Activated T-helper 1 cell treated with Interleukin-2 at 50 U/mL for 16 hours (primary cell): ENCODE data around the gene GOLT1B.
A peak's percentile ranks its signal among the peaks of the same experiment; 100 is the strongest.
"Not testable (repeated sequence)": the region's sequence is repeated elsewhere in the genome, so short reads cannot be mapped to it uniquely, and the experiment has no call there.

Experiments
- DNase-seq: peaks from one replicate; pipeline ENCODE4 v3.0.0-alpha.2; 2020; ENCODE audit warnings: low read depth

Gene GOLT1B

DNA sequence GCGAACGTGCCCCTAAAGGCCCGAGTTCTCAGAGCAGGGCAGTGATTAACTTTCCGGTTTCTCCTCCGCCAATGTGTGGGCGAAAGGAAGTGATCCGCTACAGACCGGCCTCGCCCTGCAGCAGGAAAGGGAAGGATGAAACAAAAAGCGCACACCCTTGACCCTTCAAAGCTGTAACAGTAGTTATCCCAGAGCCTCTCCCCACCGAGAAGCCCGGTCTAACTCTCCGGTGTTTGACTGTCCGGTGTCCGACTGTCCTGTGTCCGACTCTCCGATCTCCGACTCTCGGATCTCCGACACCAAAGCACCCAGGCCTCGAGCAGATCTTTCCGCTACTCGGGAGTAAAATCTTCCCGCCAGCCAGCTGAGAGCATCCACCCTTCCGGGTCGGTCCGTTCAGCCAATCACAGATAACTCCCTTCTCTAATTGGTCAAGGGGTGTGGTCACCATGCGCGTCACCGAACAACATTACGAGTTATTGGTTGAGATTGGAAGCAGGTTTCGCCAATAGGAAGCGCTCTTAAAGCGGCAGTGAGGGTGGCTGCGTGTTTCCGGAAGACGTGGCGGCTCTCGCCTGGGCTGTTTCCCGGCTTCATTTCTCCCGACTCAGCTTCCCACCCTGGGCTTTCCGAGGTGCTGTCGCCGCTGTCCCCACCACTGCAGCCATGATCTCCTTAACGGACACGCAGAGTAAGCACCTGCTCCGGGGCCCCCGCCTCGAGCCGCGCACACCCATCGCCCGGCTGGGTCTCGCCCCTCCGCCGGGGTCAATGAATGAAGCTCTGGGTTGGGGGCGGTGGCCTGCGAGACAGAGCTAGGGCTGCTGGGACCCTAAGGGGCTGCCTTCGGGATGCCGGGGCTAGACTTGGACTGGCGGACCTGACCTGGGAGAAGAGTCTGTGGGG lies at the start of gene GOLT1B, which contains the start of gene RECQL:
GOLT1B (plus strand) TSS at position 532 of the 906 bp plus-strand sequence; CDS start at position 667, 135 bp downstream.
RECQL (minus strand) TSS at position 378 of the 906 bp plus-strand sequence. CDS start 2,065 bp downstream, outside the sequence.
- peak; percentile 80 for DNase-seq

DNA sequence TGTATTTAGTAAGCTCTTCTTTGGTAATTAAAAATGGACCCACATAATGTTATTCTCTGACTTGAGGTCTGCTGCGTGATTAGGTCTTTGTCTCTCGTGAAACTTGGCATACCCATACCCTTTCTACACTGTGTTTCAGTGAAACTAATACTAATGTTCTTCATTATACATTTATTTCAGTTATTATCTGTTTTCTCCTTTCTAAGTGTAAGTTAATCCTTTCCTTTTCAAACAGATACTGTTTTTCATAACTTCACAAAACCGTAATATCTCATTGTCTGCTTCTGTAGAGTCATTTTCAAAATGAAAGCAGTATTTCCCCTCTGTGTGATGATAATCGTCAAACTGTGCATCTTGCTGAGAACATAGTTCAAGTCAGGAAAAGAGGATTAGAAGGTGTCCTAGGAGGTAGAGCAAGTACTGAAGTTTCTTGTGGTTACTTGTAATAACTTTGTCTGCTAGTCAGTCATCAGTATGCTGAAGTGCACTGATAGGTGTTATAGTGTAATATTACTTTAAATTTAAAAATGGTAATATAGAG lies 48.2 kb upstream of the GOLT1B start:
- no peak for DNase-seq

GRCh38 chr12:21456291-21456780 lies 45.3 kb upstream of the GOLT1B start:
- DNase-seq: peak; percentile 17

- no peak for DNase-seq
Measured at GRCh38 chr12:21459474-21459873, 42.1 kb upstream of the GOLT1B start.

GRCh38 chr12:21467334-21467733 lies 34.3 kb upstream of the GOLT1B start:
- DNase-seq: not testable (repeated sequence)

DNA sequence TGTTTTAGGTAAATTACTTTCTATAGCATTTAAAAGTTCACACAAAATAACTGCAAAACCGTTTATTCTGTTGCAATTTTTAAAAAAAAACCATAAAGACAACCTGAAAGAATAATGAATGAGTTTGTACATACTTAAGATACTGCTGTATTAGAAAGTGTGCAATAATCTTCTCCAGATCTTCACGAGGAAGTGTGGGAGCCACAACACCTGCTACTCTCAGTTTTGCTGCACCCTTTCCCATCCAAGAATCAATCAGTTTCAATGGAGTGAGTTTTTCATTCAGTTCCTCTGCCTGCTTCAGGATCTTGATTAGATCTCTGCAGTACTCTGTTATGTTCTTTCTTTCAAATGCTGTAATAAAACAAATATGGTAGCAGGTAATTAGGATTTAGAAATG lies 30.3 kb upstream of the GOLT1B start:
- no peak for DNase-seq

GRCh38 chr12:21472197-21472823 lies 29.3 kb upstream of the GOLT1B start:
- no peak for DNase-seq

GRCh38 chr12:21475552-21475951 lies 26.0 kb upstream of the GOLT1B start:
- DNase-seq: no peak

- DNase-seq: no peak
Measured at GRCh38 chr12:21476949-21477348, 24.6 kb upstream of the GOLT1B start.

- no peak for DNase-seq
Measured at GRCh38 chr12:21478756-21479455, 22.7 kb upstream of the GOLT1B start.

- no peak for DNase-seq
Measured at GRCh38 chr12:21483531-21483930, 18.1 kb upstream of the GOLT1B start.

GRCh38 chr12:21485998-21486397 lies 15.6 kb upstream of the GOLT1B start:
- no peak for DNase-seq

GRCh38 chr12:21499765-21500164 lies 1.8 kb upstream of the GOLT1B start:
- DNase-seq: no peak

DNA sequence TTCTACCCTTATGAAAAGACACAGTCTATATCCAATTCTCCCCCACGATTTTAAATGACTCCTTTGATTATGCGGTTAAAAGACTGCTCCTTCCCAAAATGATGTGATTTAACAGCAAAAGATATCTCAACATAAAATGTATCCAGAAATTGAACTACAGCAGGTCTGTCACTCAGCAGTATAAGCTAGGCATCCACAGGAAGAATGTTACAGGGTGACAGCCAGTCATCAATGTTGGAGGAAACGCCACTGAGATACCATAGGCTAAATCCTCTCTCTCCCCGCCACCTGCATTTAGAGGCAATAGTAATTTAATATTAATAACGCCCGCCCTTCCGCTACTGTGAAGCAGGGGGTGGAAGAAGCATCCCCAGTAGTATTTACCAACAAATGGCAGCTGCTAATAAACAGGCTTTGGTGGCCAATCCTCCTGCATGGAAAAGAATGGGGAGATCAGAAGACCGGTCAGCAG lies 767 bp upstream of the GOLT1B start:
- no peak for DNase-seq

- peak; percentile 5 for DNase-seq
Measured at GRCh38 chr12:21502164-21502496, 541 bp downstream of the GOLT1B start.

DNA sequence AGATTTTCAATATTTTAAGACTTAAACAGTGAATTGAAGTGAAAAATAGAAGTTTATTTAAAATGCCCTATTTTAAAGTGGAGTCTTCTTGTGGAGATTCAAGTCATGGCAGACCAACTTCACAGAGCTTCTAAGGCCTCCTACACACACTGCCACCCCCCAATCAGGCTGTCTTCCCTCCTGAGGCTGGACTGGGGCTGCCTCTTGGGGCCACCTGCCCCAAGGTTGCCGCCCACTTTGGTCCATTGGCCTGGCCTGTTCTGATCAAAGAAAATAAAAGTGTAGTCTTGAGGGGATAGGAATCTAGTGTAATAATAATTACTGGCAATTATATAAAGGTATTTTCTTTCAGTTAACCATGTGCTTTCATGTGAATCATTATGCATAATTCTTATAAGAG lies 1.3 kb downstream of the GOLT1B start:
- DNase-seq: no peak

DNA sequence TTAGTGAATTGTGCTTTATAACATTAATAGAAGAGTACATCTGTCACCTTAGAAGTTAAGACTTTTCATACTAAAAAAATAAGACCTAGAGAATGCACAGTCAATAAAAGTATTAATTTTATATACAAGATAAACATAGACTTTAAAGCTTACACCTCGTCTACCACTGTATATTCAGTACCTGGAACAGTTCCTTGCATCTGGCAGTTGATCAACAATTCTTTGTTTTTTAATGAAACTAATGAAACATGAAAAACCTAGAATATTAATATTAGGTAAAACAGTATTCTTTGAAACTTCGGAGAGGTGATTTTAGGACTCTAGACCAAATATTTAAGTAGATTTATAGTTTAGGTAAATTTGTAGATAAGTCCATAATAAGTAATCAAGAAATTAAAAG lies 4.3 kb downstream of the GOLT1B start:
- DNase-seq: no peak

GRCh38 chr12:21507849-21508248 lies 6.3 kb downstream of the GOLT1B start:
- no peak for DNase-seq

DNA sequence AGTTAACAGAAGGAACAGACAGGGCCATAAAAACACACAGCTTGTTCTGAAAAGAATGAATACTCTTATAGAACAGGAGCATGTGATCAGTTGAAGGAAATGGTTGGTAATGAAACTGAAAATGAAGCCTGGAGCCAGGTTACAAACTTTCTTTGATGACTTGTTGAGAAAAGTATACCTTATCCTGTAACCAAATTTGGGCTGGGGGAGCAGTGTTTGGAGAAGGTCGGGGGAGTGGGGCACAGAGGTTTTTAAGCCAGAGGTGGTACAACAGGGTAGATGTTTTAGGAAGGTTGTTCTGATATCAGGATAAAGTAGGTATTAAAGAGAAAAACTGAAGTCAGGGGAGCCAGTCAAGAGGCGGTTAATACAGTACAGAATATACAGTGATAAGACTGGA lies 8.2 kb downstream of the GOLT1B start:
- DNase-seq: no peak

DNA sequence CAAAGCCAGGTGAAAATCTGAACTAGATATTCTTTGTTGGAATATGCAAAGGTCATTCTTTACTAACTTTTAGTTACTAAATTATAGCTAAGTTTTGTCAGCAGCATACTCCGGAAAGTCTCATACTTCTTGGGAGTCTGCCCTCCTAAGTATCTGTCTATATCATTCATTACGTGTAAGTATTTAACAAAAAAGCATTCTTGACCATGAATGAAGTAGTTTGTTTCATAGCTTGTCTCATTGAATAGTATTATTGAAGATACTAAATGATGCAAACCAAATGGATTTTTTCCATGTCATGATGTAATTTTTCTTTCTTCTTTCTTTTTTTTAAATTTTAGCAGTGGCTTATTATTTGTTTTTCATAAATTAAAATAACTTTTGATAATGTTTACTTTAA lies 14.7 kb downstream of the GOLT1B start:
- DNase-seq: no peak

GRCh38 chr12:21518451-21518850 lies 16.9 kb downstream of the GOLT1B start:
- no peak for DNase-seq

GRCh38 chr12:21521541-21521940 lies 20.0 kb downstream of the GOLT1B start:
- DNase-seq: no peak
